Right lobe of liver (tissue), 4 donors: Measurements from ENCODE around the gene NSUN6.

Experiments
- POLR2A ChIP-seq: fragments of 450-650 bp; IDR thresholded peaks from one replicate; pipeline ENCODE4 v1.6.1; 2017; ENCODE audit warnings: antibody characterized with exemption, mild to moderate bottlenecking
- TF ChIP-seq, protein P1 (sequence below), 4 donors: fragments of 200-600 bp in 3 of 4; fragments of 450-650 bp in 1 of 4; IDR thresholded peaks; one replicate each; pipeline versions ENCODE4 v1.5.1 to v1.8.0; 2016 to 2022; ENCODE audit warnings: antibody characterized with exemption in 4 of 4, mild to moderate bottlenecking in 2 of 4
- donor health status: DM: no; HTN: no; CAD: no.
- donor health status: DM: no; HTN: no; CAD: no.
- donor health status: DM: no; HTN: yes; CAD: no.

DNA sequence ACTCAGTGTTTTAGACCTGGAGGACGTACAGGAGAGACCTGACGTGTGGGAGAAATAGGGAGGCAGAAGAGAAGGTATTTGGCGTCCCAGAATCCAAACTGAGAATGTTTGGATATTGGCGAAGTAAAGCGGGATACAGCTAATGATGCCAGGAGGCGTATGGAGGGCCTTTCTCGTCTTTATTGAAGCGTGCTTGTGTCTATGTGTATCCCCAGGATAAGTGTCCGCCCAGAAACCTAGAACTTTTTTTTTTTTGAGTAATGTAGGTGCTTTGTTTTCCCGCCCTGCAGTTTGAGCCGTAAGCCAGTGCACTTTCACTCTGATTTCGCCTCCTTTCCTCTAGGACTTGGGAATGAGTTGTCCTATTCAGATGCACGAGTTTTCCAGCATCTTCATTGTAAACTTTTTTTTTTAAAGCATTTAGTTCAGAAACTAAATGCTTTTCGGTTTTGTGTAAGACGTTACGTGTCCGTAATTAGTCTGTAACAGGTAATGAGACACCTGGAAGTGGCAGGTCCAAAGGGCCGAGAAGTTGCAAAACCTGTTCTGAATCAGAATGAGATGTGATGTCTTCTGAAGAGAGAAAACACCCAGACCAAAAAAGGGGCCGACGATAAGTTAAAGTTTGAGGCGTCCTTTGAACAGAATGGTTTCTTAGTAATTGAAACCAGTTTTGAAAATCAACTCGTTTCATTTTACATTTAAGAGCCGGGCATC lies 8.6 kb upstream of the NSUN6 start:
- TF ChIP-seq, protein P1, sequence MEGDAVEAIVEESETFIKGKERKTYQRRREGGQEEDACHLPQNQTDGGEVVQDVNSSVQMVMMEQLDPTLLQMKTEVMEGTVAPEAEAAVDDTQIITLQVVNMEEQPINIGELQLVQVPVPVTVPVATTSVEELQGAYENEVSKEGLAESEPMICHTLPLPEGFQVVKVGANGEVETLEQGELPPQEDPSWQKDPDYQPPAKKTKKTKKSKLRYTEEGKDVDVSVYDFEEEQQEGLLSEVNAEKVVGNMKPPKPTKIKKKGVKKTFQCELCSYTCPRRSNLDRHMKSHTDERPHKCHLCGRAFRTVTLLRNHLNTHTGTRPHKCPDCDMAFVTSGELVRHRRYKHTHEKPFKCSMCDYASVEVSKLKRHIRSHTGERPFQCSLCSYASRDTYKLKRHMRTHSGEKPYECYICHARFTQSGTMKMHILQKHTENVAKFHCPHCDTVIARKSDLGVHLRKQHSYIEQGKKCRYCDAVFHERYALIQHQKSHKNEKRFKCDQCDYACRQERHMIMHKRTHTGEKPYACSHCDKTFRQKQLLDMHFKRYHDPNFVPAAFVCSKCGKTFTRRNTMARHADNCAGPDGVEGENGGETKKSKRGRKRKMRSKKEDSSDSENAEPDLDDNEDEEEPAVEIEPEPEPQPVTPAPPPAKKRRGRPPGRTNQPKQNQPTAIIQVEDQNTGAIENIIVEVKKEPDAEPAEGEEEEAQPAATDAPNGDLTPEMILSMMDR (IDR thresholded peaks at IDR 0.05): no peak
- TF ChIP-seq POLR2A: no peak
